ENCODE results near the gene CD300LF. TPM values are rescaled to one million over a fixed set of nuclear protein-coding genes. Genes with fewer than 3 reads are reported as not detected.

The CD300LF gene
- total and polyA plus RNA-seq, 9 of the 15 experiments (the other 6 are each of a cell fraction or from before 2014, with no cell fraction given), result not detected

GRCh38 chr17:74742153-74742515 is 29.4 kb upstream of the CD300LF start:
- Histone ChIP-seq H3K4me1 (replicated peaks in 1 of 2; ENCODE audit: control insufficient read depth in 2 of 2, insufficient read depth in 2 of 2, low read length in 2 of 2) (peaks cover 17 to 35% of the 10 kb centered on the region in 2 experiments), H3K9me1 (ENCODE audit: control insufficient read depth, insufficient read depth, low read length) (no peaks in the 10 kb centered on the region), H3K27me3 (ENCODE audit: control insufficient read depth in 2 of 2, insufficient read depth in 2 of 2, low read length in 2 of 2) (peaks cover 23 to 51% of the 10 kb centered on the region in 2 experiments; a peak in 4 of 5 replicates), H3K27ac (ENCODE audit: extremely low read depth, low read depth, low read length) (no peak overlapping the region), H4K20me1 (replicated peaks; ENCODE audit: control insufficient read depth, insufficient read depth, low read length) (peaks cover 5% of the 10 kb centered on the region; the same call in 1 of the 2 replicates), H2AFZ (ENCODE audit: low read depth, low read length) (no peak overlapping the region), H3K9ac (ENCODE audit: insufficient read depth in 1 of 2, low read depth in 2 of 2, low read length in 2 of 2) (no peak overlapping the region), H3K36me3 (ENCODE audit: control insufficient read depth, insufficient read depth, low read length) (no peaks in the 10 kb centered on the region), H3K79me2 (ENCODE audit: control insufficient read depth, insufficient read depth, low read length) (no peaks in the 10 kb centered on the region), H3K9me3 (replicated peaks; ENCODE audit: control insufficient read depth, insufficient read depth, low read depth, low read length) (no peaks in the 10 kb centered on the region), H3K4me2 (ENCODE audit: insufficient read depth, low read length) (no peak overlapping the region), H3K4me3 (no peak overlapping the region)
- in situ Hi-C loops (cut with MboI), result loop anchor here (5.0 kb wide), 1 partner anchor 215 kb away; no protein-coding TSS in a partner anchor
- ATAC-seq (no peak), FAIRE-seq (no peak), DNase-seq (ENCODE audit: extremely low read depth in 1 of 4, low spot score in 3 of 4) (no peak)
- ChIA-PET POLR2A (interaction anchor here (1.1 kb wide), 1 partner anchor 18 kb away, joined by 3 read pairs; no protein-coding TSS in a partner anchor), CTCF (ENCODE audit: low intra/inter-chr PET ratio) (interaction anchor here (0.6 kb wide), 1 partner anchor 29 kb away, joined by 3 read pairs; no protein-coding TSS in a partner anchor)
- WGBS (ENCODE audit: insufficient coverage, low coverage, missing lambda C conversion rate), result 0% methylated on average over 3 of the region's 4 CpGs
- intact Hi-C loops (cut with micrococcal nuclease), result loop anchor here (5.0 kb wide), 1 partner anchor 110 kb away; no protein-coding TSS in a partner anchor
- BruUV-seq (replicated peaks), result no TSS peak
- no peak for TF ChIP-seq ZNF280A (IDR thresholded peaks at IDR 0.05; ENCODE audit: low read depth, partially characterized antibody)
- TF ChIP-seq ETV6 (IDR thresholded peaks at IDR 0.05; ENCODE audit: borderline replicate concordance in 1 of 2, low read depth in 2 of 2, low read length in 1 of 2), result no peak
- TF ChIP-seq ETV6 (CRISPR knock-in tag; IDR thresholded peaks at IDR 0.05; ENCODE audit: borderline replicate concordance), result no peak
- TF ChIP-seq, protein P1, sequence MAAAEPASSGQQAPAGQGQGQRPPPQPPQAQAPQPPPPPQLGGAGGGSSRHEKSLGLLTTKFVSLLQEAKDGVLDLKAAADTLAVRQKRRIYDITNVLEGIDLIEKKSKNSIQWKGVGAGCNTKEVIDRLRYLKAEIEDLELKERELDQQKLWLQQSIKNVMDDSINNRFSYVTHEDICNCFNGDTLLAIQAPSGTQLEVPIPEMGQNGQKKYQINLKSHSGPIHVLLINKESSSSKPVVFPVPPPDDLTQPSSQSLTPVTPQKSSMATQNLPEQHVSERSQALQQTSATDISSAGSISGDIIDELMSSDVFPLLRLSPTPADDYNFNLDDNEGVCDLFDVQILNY (CRISPR knock-in tag; IDR thresholded peaks at IDR 0.05), result no peak
- TF ChIP-seq U2AF1 (optimal IDR thresholded peaks at IDR 0.05; ENCODE audit: low read depth, low read length), result no peak
- TF ChIP-seq ZBTB40 (IDR thresholded peaks at IDR 0.05), result no peak
- TF ChIP-seq ZBTB40 (CRISPR knock-in tag; IDR thresholded peaks at IDR 0.05), result no peak
- TF ChIP-seq SOX6 (IDR thresholded peaks at IDR 0.05), result no peak
- TF ChIP-seq ZNF232 (CRISPR knock-in tag; IDR thresholded peaks at IDR 0.05), result no peak
- no peak for TF ChIP-seq MEF2A (IDR thresholded peaks at IDR 0.05; ENCODE audit: control insufficient read depth, low read depth, low read length)

Data from K562 (cell line).